Ovary (tissue), 3 donors: ENCODE measurements around the gene TBL1XR1.

ENCODE experiments used
- CTCF ChIP-seq, 3 donors: fragments of 450-650 bp in 2 of 3; fragments of 200-600 bp in 1 of 3; IDR thresholded peaks; one replicate each; pipeline versions ENCODE4 v1.5.1 to v1.8.0; 2016 to 2022; ENCODE audit warnings: antibody characterized with exemption in 3 of 3, mild to moderate bottlenecking in 1 of 3
- EP300 ChIP-seq: sonication (generic); formaldehyde crosslinking; IDR thresholded peaks from one replicate; pipeline ENCODE4 v1.6.1; 2017; ENCODE audit warnings: antibody characterized with exemption
- POLR2A ChIP-seq: fragments of 450-650 bp; IDR thresholded peaks from one replicate; pipeline ENCODE4 v1.6.1; 2017; ENCODE audit warnings: antibody characterized with exemption, mild to moderate bottlenecking, moderate library complexity
- donor health status: DM: no; HTN: no; CAD: no.

GRCh38 chr3:177069514-177070329, 127.6 kb downstream of the TBL1XR1 start:
- no peak for TF ChIP-seq CTCF (IDR thresholded peaks at IDR 0.05)
- no peak for TF ChIP-seq POLR2A
- no peak for TF ChIP-seq EP300
